Measurements from ENCODE around the gene CDH5. TPM values are rescaled to one million over a fixed set of nuclear protein-coding genes. Genes with fewer than 3 reads are reported as not detected.

CDH5 gene
- total RNA-seq: 4.2 and 23.2 TPM in 2 replicates

DNA sequence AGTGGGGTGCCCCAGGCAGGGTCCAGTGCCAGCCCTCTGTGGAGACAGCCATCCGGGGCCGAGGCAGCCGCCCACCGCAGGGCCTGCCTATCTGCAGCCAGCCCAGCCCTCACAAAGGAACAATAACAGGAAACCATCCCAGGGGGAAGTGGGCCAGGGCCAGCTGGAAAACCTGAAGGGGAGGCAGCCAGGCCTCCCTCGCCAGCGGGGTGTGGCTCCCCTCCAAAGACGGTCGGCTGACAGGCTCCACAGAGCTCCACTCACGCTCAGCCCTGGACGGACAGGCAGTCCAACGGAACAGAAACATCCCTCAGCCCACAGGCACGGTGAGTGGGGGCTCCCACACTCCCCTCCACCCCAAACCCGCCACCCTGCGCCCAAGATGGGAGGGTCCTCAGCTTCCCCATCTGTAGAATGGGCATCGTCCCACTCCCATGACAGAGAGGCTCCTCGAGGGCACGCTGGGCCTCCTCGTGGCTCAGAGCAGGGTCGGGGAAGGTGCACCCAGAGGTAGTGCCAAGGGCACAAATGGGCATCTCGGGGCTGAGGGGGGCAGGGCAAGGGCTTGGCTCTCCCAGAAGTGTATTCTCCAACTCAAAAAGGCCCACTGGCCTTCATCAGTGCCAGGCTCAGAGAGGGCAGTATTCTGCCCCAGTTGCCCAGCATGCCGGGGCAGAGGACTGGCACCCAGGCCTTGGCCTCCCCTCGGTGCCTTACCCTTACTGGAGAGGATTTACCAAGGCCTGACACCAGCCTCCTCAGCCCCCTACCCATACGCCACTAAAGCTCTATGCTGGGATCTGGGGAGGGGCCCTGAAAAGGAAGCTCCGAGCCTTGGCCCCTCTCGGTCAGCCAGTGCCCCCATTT lies at the start of gene CDH5:
CDH5 (plus strand) TSS at position 259 of the 867 bp plus-strand sequence. CDS start 12,647 bp downstream, outside the sequence.

DNA sequence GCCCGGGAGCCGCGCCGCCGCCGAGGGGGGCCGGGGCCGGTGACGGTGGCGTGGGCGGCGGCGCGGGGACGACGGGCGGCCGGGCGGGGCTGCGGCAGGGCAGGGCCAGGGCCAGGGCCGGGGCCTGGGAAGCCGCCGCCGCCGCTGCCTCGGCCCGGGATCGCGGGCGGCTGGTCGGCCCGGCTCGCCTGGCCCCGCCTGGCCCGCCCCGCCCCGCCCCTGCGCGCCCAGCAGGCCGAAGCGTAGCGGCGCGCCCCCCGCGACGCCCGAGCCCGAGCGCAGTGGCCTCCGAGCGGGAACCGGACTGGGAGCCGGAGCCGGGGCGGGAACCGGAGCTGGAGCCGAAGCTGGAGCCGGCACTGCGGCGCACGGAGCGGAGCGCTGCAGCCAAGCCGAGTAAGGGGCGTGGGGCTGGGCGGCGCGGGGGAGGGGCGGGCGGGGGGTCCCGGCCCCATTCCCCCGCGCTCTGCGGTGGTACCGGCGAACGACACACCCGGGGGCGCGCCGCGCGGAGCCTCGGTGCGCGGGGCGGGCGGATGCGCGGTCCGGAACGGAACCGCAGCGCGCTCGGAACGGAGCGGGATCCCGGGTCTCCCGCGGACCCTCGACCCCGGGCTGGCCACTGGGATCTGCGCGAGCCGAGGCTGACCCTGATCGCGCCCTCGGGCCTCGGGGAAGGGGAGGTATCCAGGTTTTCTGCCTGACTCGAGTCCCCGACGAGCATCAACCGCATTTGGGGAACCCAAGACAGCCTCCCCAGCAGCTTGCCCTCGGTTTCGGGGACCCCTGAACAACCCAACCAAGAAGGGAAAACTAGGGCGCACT lies 60.8 kb downstream of the CDH5 start, which contains the start of gene BEAN1:
BEAN1 (plus strand) TSS at position 260 of the 825 bp plus-strand sequence. CDS start 10,382 bp downstream, outside the sequence.

Other genes with a start within 250 kb of the CDH5 start
- 0.19 and 0.28 TPM in 2 replicates for gene BEAN1, start 60.6 kb downstream of the CDH5 start, total RNA-seq
- 42.2 and 62.9 TPM in 2 replicates for gene TK2, start 183.4 kb downstream of the CDH5 start, total RNA-seq
- gene CKLF, start 185.9 kb downstream of the CDH5 start, total RNA-seq: 66.0 and 115 TPM in 2 replicates
- gene CMTM1, start 199.7 kb downstream of the CDH5 start, total RNA-seq: 2.1 and 2.5 TPM in 2 replicates
- gene CMTM2, start 212.8 kb downstream of the CDH5 start, total RNA-seq: not detected in 2 replicates
- 7.6 and 17.4 TPM in 2 replicates for gene CMTM3, start 238.0 kb downstream of the CDH5 start, total RNA-seq

All from regular cardiac myocyte (primary cell).